Endothelial cell of umbilical vein (primary cell): Measurements from ENCODE around the gene SPATA31E1. TPM values are rescaled to one million over a fixed set of nuclear protein-coding genes. Genes with fewer than 3 reads are reported as not detected.

Experiments used
- BruUV-seq: library from RNA; stranded (reverse); fragments of 400-500 nt; replicated peaks from 2 replicates; lab custom pipeline; 2021; lab: Mats Ljungman, UMichigan
- CTCF ChIA-PET: fragments of 300-600, 350-600 bp; sonication (Branson Sonifier 250); formaldehyde crosslinking; loops from one replicate; lab custom pipeline; 2021; ENCODE audit warnings: antibody characterized with exemption, inconsistent platforms; lab: Charles Lee
- POLR2A ChIA-PET: fragments of 300-600, 350-600 bp; sonication (Branson Sonifier 250); formaldehyde crosslinking; loops from one replicate; lab custom pipeline; 2021; ENCODE audit warnings: antibody characterized with exemption, inconsistent platforms; lab: Charles Lee
- DNase-seq: peaks from one replicate; pipeline ENCODE4 v3.0.0-alpha.2; 2011; ENCODE audit warnings: low read depth, low spot score
- FAIRE-seq: peaks from 2 replicates; lab custom pipeline; 2011; peaks lifted over from hg19 to GRCh38; lab: Jason Lieb, UNC
- H2AFZ ChIP-seq: 2 replicates; pipeline ENCODE4 v1.6.0; 2012; ENCODE audit warnings: low read depth, low read length, control low read depth, inconsistent platforms
- H3K27ac ChIP-seq: 2 replicates; pipeline ENCODE4 v1.5.1; 2011; ENCODE audit warnings: low read depth, mild to moderate bottlenecking, control low read depth, low read length, moderate library complexity; ENCODE audit not compliant: insufficient read depth
- H3K27me3 ChIP-seq, 2 experiments: 2 replicates each; pipeline versions ENCODE4 v1.6.0 to v1.6.1; 2011; ENCODE audit warnings: low read length in 2 of 2, mixed read lengths in 1 of 2; ENCODE audit not compliant: control insufficient read depth in 2 of 2, insufficient read depth in 2 of 2
- H3K36me3 ChIP-seq, 2 experiments: 2 replicates in 1 of 2; 3 replicates in 1 of 2; pipeline ENCODE4 v1.5.1; 2011; ENCODE audit warnings: low read length in 2 of 2, mild to moderate bottlenecking in 1 of 2, moderate library complexity in 1 of 2; ENCODE audit not compliant: control insufficient read depth in 2 of 2, insufficient read depth in 2 of 2; ENCODE audit errors: extremely low read depth in 1 of 2
- H3K4me1 ChIP-seq: 3 replicates; pipeline ENCODE4 v1.5.1; 2011; ENCODE audit warnings: mild to moderate bottlenecking, low read length; ENCODE audit not compliant: control insufficient read depth, insufficient read depth; ENCODE audit errors: extremely low read depth
- H3K4me2 ChIP-seq: 2 replicates; pipeline ENCODE4 v1.6.1; 2011; ENCODE audit warnings: low read length, control low read depth, mixed read lengths; ENCODE audit not compliant: insufficient read depth
- H3K4me3 ChIP-seq, 3 experiments: fragments of 200-600 bp in 1 of 3; sonication (generic), shearing (Covaris generic) in 1 of 3; replicated peaks in 1 of 3; 2 replicates each; pipeline ENCODE4 v1.5.1; 2011 to 2016; ENCODE audit warnings: control low read depth in 3 of 3, low read length in 3 of 3, mild to moderate bottlenecking in 2 of 3, inconsistent platforms in 1 of 3, low read depth in 1 of 3, moderate library complexity in 1 of 3; ENCODE audit not compliant: insufficient read depth in 1 of 3
- H3K79me2 ChIP-seq: 2 replicates; pipeline ENCODE4 v1.6.0; 2012; ENCODE audit warnings: low read length, inconsistent platforms; ENCODE audit not compliant: control insufficient read depth, insufficient read depth
- H3K9ac ChIP-seq: replicated peaks from 2 replicates; pipeline ENCODE3; 2011; ENCODE audit warnings: low read length, control low read depth; ENCODE audit not compliant: insufficient read depth; ENCODE audit errors: extremely low read depth
- H3K9me1 ChIP-seq: replicated peaks from 3 replicates; pipeline ENCODE4 v1.6.0; 2011; ENCODE audit warnings: mild to moderate bottlenecking, low read length; ENCODE audit not compliant: control insufficient read depth, insufficient read depth; ENCODE audit errors: extremely low read depth
- H3K9me3 ChIP-seq: replicated peaks from 2 replicates; pipeline ENCODE4 v1.5.1; 2012; ENCODE audit warnings: low read length, inconsistent platforms; ENCODE audit not compliant: control insufficient read depth, insufficient read depth
- H4K20me1 ChIP-seq: replicated peaks from 2 replicates; pipeline ENCODE3; 2011; ENCODE audit warnings: mild to moderate bottlenecking, low read length; ENCODE audit not compliant: control insufficient read depth, insufficient read depth; ENCODE audit errors: extremely low read depth
- CTCF ChIP-seq, 2 donors: IDR thresholded peaks; 1 replicate in 1 of 2; 2 replicates in 1 of 2; pipeline ENCODE4 v1.5.1; 2011; ENCODE audit warnings: low read length in 2 of 2, mild to moderate bottlenecking in 2 of 2, moderate library complexity in 2 of 2, control low read depth in 1 of 2, inconsistent platforms in 1 of 2, low read depth in 1 of 2; ENCODE audit not compliant: insufficient read depth in 1 of 2; ENCODE audit errors: extremely low read depth in 1 of 2
- EZH2 ChIP-seq: IDR thresholded peaks from 2 replicates; pipeline ENCODE4 v1.6.1; 2012; ENCODE audit warnings: borderline replicate concordance, low read depth, mild to moderate bottlenecking, moderate library complexity, low read length, inconsistent platforms; ENCODE audit not compliant: severe bottlenecking
- FOS ChIP-seq: IDR thresholded peaks from 2 replicates; pipeline ENCODE4 v1.6.1; 2011; ENCODE audit warnings: mild to moderate bottlenecking, low read length, moderate library complexity, borderline replicate concordance; ENCODE audit not compliant: insufficient read depth
- GATA2 ChIP-seq: IDR thresholded peaks from 2 replicates; pipeline ENCODE4 v1.7.0; 2011; ENCODE audit warnings: low read depth, mild to moderate bottlenecking, moderate library complexity, mixed read lengths, low read length; ENCODE audit not compliant: insufficient read length, insufficient read depth
- JUN ChIP-seq: IDR thresholded peaks from 2 replicates; pipeline ENCODE4 v1.6.1; 2011; ENCODE audit warnings: borderline replicate concordance, low read depth; ENCODE audit not compliant: insufficient read length, insufficient read depth
- MAX ChIP-seq: IDR thresholded peaks from 2 replicates; pipeline ENCODE4 v1.6.1; 2011; ENCODE audit not compliant: insufficient read depth, insufficient read length
- MYC ChIP-seq: IDR thresholded peaks from one replicate; pipeline ENCODE4 v1.6.1; 2011; ENCODE audit warnings: mild to moderate bottlenecking, low read depth, low read length
- POLR2A ChIP-seq: IDR thresholded peaks from 2 replicates; pipeline ENCODE4 v1.6.1; 2012; ENCODE audit warnings: low read depth, mild to moderate bottlenecking, control low read depth, low read length
- POLR2AphosphoS5 ChIP-seq: IDR thresholded peaks from 2 replicates; pipeline ENCODE4 v1.6.1; 2012; ENCODE audit warnings: low read depth, mild to moderate bottlenecking, control low read depth, low read length, moderate library complexity; ENCODE audit not compliant: insufficient read depth
- dilution Hi-C: fragments of 300-500 bp; cut with MboI; formaldehyde crosslinking; loops from one replicate; pipeline ENCODE4 v1.15.0; 2019; ENCODE audit warnings: low sequenced_read_pairs; ENCODE audit not compliant: extremely low pct_ligation_motif_present
- intact Hi-C: fragments of 100-400 bp; cut with micrococcal nuclease; formaldehyde crosslinking; loops from one replicate; pipeline ENCODE4 v1.10.0; 2022
- polyA plus RNA-seq, 4 experiments: library from polyadenylated mRNA; depleted of rRNA in 3 of 4; stranded (reverse) in 3 of 4; unstranded in 1 of 4; fragments of >200 nt; gene quantifications; 2 replicates each; pipeline versions ENCODE4 v1.2.1 to v1.2.3, GENCODE V29; 2011 to 2012; ENCODE audit warnings: missing spikeins in 1 of 4
- total RNA-seq: library from RNA; stranded (reverse); gene quantifications from 2 replicates; pipeline ENCODE4 v1.2.3, GENCODE V29; 2021

SPATA31E1 gene
- total and polyA plus RNA-seq, 2 donors (not counting 3 experiments of a cell fraction or from before 2014, with no cell fraction given), result not detected

GRCh38 chr9:87892956-87893355 lies 10.3 kb downstream of the SPATA31E1 start:
- H3K4me2 ChIP-seq, result no peak overlapping the region
- no peaks in the 10 kb centered on the region for H3K79me2 ChIP-seq
- dilution Hi-C loops, result no loop called here
- no peak overlapping the region for H3K4me3 ChIP-seq
- intact Hi-C loops, result no loop called here
- FAIRE-seq (no peak), DNase-seq (no peak)
- POLR2A ChIA-PET, result no interaction called here
- CTCF ChIA-PET, result no interaction called here
- H3K27ac ChIP-seq, result no peak overlapping the region
- no peaks in the 10 kb centered on the region for H3K36me3 ChIP-seq
- no peaks in the 10 kb centered on the region for H3K9me3 ChIP-seq
- BruUV-seq, result no TSS peak
- H4K20me1 ChIP-seq, result no peaks in the 10 kb centered on the region
- H3K9ac ChIP-seq, result no peak overlapping the region
- no peaks in the 10 kb centered on the region for H3K9me1 ChIP-seq
- H2AFZ ChIP-seq, result no peak overlapping the region
- TF ChIP-seq CTCF (IDR thresholded peaks at IDR 0.05; ENCODE audit: extremely low read depth in 1 of 2, insufficient read depth in 1 of 2, low read depth in 1 of 2, low read length in 2 of 2) (no peak), FOS (no peak), POLR2AphosphoS5 (no peak), EZH2 (no peak), POLR2A (no peak), MAX (no peak), GATA2 (no peak), JUN (no peak), MYC (no peak)
- H3K27me3 ChIP-seq, result peaks cover 0 to 3% of the 10 kb centered on the region in 2 experiments
- no peaks in the 10 kb centered on the region for H3K4me1 ChIP-seq
